ENCODE data around the gene PDGFD. TPM values are rescaled to one million over a fixed set of nuclear protein-coding genes. Genes with fewer than 3 reads are reported as not detected.

Gene PDGFD
- total RNA-seq, 4 donors from 2014 or later, result 16.1 to 108 (median 36.0) TPM

DNA sequence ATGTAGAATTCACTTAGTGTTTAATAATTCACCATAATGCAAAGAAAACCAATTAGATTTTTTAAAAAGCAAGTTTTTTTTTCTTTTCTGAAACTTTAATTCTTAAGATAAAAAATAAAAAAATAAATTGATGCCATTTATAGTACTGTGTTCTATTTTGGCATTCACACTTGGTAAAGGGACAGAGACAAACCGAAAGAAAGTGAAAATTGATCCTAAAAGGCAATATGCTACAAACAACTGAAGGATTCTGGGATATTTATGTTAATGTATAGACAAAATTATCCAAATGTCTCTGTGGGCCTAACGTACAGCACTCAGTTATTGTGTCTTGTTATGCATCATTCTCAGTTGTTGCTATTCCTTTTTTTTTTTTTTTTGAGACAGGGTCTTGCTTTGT, 169.4 kb downstream of the PDGFD start:
- intact Hi-C loops (cut with DNase I), result no loop called here

DNA sequence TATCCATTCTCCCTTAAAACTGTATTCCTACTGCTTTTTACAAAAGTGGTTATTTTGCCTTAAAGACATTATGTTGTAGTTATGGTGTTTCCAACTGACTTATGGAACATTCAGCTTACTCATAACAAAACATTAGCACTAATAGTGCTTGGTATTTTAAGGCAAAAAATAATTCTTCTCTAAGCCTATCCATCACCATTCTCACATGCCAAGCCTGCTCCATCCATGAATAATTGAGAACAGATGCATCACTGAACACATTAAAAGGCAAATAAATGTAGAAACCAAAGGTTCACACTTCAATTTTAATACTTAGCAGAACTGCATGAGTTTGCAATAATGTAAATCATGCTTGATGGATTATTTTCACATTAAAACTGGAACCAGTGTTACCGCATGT, 169.9 kb downstream of the PDGFD start:
- H3K4me1 ChIP-seq, result no peaks in the 10 kb centered on the region
- no peaks in the 10 kb centered on the region for H3K27me3 ChIP-seq
- WGBS, 2 donors, result 91 to 93% methylated on average over 1 of the region's 1 CpG
- intact Hi-C loops (cut with DNase I), result no loop called here
- H3K36me3 ChIP-seq, result no peaks in the 10 kb centered on the region
- H3K27ac ChIP-seq, result no peak overlapping the region
- H3K4me3 ChIP-seq (replicated peaks in 1 of 3), result no peak overlapping the region
- DNase-seq, result no peak
- TF ChIP-seq, protein P1, sequence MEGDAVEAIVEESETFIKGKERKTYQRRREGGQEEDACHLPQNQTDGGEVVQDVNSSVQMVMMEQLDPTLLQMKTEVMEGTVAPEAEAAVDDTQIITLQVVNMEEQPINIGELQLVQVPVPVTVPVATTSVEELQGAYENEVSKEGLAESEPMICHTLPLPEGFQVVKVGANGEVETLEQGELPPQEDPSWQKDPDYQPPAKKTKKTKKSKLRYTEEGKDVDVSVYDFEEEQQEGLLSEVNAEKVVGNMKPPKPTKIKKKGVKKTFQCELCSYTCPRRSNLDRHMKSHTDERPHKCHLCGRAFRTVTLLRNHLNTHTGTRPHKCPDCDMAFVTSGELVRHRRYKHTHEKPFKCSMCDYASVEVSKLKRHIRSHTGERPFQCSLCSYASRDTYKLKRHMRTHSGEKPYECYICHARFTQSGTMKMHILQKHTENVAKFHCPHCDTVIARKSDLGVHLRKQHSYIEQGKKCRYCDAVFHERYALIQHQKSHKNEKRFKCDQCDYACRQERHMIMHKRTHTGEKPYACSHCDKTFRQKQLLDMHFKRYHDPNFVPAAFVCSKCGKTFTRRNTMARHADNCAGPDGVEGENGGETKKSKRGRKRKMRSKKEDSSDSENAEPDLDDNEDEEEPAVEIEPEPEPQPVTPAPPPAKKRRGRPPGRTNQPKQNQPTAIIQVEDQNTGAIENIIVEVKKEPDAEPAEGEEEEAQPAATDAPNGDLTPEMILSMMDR (IDR thresholded peaks at IDR 0.05), result no peak
- no peak for TF ChIP-seq POLR2A (IDR thresholded peaks at IDR 0.05)
- no peaks in the 10 kb centered on the region for H3K9me3 ChIP-seq

More for the DNA sequence above, 169.4 kb downstream of the PDGFD start:
- Histone ChIP-seq H3K36me3 (no peaks in the 10 kb centered on the region), H3K9me3 (no peaks in the 10 kb centered on the region), H3K27ac (no peak overlapping the region), H3K4me1 (no peaks in the 10 kb centered on the region), H3K4me3 (replicated peaks in 1 of 3) (no peak overlapping the region), H3K27me3 (no peaks in the 10 kb centered on the region)
- TF ChIP-seq, protein P1 (IDR thresholded peaks at IDR 0.05), result no peak
- no peak for TF ChIP-seq POLR2A (IDR thresholded peaks at IDR 0.05)
- no peak for DNase-seq
- 83 to 85% methylated on average over 2 of the region's 2 CpGs for WGBS, 2 donors

DNA sequence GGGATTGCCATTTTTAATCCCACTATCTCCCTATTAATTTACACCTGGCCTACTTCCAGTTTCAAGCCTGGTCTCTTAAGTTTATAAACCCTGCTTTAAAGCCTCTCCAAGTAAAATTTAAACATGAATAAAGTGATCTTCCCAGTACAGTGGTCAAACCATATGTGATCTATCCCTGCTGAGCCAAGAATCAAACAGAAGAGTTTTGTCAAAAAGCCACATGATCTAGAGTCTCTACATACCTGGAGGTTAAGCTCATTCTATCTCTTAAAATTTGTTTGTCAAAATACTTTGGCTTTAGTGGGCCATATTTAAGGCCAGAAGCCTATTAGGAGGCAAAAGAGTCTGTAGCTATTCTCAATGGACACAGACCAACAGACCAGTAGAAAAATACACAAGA, 170.4 kb downstream of the PDGFD start:
- Histone ChIP-seq H3K4me3 (replicated peaks in 1 of 3) (no peak overlapping the region), H3K36me3 (no peaks in the 10 kb centered on the region), H3K9me3 (no peaks in the 10 kb centered on the region), H3K27me3 (no peaks in the 10 kb centered on the region), H3K27ac (no peak overlapping the region), H3K4me1 (no peaks in the 10 kb centered on the region)
- TF ChIP-seq, protein P1 (IDR thresholded peaks at IDR 0.05), result no peak
- TF ChIP-seq POLR2A (IDR thresholded peaks at IDR 0.05), result no peak
- intact Hi-C loops (cut with DNase I), result no loop called here
- no peak for DNase-seq

DNA sequence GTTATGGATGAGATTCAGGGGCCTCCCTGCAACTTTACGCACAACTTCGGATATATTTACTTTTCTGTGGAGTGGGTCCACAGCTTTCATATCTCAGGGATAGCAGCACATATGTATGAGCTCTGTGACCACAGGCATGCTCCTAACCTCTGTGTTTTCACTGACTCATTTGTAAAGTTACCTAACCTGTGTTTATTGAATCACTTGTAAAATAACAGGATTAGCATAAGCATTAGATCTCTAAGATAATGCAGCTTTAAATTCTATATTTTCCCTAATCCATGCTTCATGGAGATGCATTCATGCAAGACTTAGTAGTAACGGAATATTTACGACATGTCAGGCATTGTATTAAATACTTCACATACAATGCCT, 175.4 kb downstream of the PDGFD start:
- Histone ChIP-seq H3K27ac (no peak overlapping the region), H3K36me3 (no peaks in the 10 kb centered on the region), H3K9me3 (no peaks in the 10 kb centered on the region), H3K4me3 (replicated peaks in 1 of 3) (no peak overlapping the region), H3K27me3 (no peaks in the 10 kb centered on the region), H3K4me1 (no peaks in the 10 kb centered on the region)
- WGBS, 2 donors, result 68 to 79% methylated on average over 4 of the region's 4 CpGs
- no peak for TF ChIP-seq POLR2A (IDR thresholded peaks at IDR 0.05)
- TF ChIP-seq, protein P1 (IDR thresholded peaks at IDR 0.05), result no peak
- no peak for DNase-seq
- intact Hi-C loops (cut with DNase I), result no loop called here

DNA sequence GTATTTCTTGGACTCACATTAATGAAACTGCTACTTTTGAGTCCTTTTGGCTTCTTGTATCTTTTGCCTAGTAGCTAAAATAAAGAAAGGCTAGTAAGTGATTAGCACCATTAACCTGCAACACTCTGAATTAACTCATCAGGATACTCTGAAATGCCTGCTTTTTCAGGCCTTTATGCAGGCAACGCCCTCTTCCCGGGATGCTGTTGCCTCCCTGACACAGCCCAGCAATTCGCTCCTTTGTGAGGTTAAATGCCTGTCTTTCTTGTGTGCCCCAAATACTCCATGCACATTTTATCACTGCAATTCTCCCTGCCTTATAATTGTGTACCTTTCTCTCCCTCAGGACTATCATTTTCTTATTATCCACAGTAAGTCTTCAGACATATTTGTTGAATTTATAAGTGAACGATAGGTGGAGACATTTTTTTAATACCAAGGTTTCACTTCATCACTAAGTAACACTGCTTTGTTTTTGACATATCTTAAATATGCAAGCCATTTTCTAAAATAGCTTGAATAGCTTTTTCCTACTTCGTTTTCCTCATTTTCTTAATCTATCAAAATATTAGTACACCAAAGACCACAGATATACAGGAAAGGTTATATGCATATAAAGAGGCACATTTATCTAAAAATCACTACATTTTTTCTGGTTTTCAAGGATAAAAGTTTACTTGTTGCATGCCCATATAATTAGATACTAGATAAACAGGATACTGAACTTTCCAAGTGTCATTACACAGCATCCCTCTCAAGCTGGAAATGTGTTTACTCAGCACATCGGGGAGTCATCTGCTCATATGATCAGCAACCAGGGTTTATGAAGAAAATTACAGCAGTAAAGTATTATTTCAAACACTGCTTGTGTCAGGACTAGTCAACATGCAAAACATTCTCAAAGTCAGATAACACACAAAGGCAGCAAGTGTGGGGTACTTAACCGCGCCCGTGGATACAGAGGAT, 176.0 kb downstream of the PDGFD start:
- TF ChIP-seq POLR2A (IDR thresholded peaks at IDR 0.05), result no peak
- TF ChIP-seq, protein P1 (IDR thresholded peaks at IDR 0.05), result no peak
- Histone ChIP-seq H3K36me3 (no peaks in the 10 kb centered on the region), H3K9me3 (no peaks in the 10 kb centered on the region), H3K4me3 (replicated peaks in 1 of 3) (no peak overlapping the region), H3K27ac (no peak overlapping the region), H3K27me3 (no peaks in the 10 kb centered on the region), H3K4me1 (no peaks in the 10 kb centered on the region)
- no peak for DNase-seq
- 71 to 76% methylated on average over 9 of the region's 9 CpGs for WGBS, 2 donors
- intact Hi-C loops (cut with DNase I), result no loop called here

Data from thyroid gland (tissue), 4 donors.